OCI-LY7 (cell line): ENCODE results near the gene LCNL1.

ENCODE experiments used
- EZH2phosphoT487 ChIP-seq: fragments of 200-600 bp; sonication (generic); IDR thresholded peaks from 2 replicates; pipeline ENCODE4 v1.6.1; 2018; ENCODE audit warnings: low read depth, borderline replicate concordance, mild to moderate bottlenecking, mixed run types, antibody characterized with exemption, low read length, moderate library complexity, mixed read lengths
- TF ChIP-seq, protein P1 (sequence below): fragments of 200-600 bp; sonication (generic); conservative IDR thresholded peaks from 2 replicates; pipeline ENCODE4 v1.5.1; 2014; ENCODE audit warnings: mild to moderate bottlenecking, antibody characterized with exemption, low read length, moderate library complexity, mixed read lengths

GRCh38 chr9:136944519-136945332 is 38.1 kb upstream of the LCNL1 start, which contains the start of the genes C8G and FBXW5:
- TF ChIP-seq, protein P1, sequence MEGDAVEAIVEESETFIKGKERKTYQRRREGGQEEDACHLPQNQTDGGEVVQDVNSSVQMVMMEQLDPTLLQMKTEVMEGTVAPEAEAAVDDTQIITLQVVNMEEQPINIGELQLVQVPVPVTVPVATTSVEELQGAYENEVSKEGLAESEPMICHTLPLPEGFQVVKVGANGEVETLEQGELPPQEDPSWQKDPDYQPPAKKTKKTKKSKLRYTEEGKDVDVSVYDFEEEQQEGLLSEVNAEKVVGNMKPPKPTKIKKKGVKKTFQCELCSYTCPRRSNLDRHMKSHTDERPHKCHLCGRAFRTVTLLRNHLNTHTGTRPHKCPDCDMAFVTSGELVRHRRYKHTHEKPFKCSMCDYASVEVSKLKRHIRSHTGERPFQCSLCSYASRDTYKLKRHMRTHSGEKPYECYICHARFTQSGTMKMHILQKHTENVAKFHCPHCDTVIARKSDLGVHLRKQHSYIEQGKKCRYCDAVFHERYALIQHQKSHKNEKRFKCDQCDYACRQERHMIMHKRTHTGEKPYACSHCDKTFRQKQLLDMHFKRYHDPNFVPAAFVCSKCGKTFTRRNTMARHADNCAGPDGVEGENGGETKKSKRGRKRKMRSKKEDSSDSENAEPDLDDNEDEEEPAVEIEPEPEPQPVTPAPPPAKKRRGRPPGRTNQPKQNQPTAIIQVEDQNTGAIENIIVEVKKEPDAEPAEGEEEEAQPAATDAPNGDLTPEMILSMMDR: peak; percentile 86
- no peak for TF ChIP-seq EZH2phosphoT487
